Measurements from ENCODE around the gene RPL13A.

GRCh38 chr19:49497047-49497788 lies 9.8 kb downstream of the RPL13A start:
- 0 out of 2 replicates have a peak, but pooled peaks have one; percentile 37 for TF ChIP-seq POLR2A (IDR thresholded peaks at IDR 0.05; ENCODE audit: low read depth, low read length)
- TF ChIP-seq CTCF (conservative IDR thresholded peaks at IDR 0.05; ENCODE audit: low read depth, low read length): no peak
